Activated CD4-positive, alpha-beta T cell treated with anti-CD3 and anti-CD28 coated beads, Interleukin-2, amount 50 U/mL, for 48 hours (primary cell): ENCODE measurements around the gene IFT20.
"Not testable (repeated sequence)": the region's sequence is repeated elsewhere in the genome, so short reads cannot be mapped to it uniquely, and the experiment has no call there.

Experiments
- DNase-seq, 2 experiments: peaks; one replicate each; pipeline ENCODE4 v3.0.0-alpha.2; 2020

Gene IFT20

GRCh38 chr17:28363776-28364650 lies 28.7 kb upstream of the IFT20 start:
- no peak for DNase-seq

- DNase-seq = no peak
These were observed 27.9 kb upstream of the IFT20 start for GRCh38 chr17:28363186-28363585.

- DNase-seq = no peak
These were observed 22.6 kb upstream of the IFT20 start for GRCh38 chr17:28357901-28358197.

DNA sequence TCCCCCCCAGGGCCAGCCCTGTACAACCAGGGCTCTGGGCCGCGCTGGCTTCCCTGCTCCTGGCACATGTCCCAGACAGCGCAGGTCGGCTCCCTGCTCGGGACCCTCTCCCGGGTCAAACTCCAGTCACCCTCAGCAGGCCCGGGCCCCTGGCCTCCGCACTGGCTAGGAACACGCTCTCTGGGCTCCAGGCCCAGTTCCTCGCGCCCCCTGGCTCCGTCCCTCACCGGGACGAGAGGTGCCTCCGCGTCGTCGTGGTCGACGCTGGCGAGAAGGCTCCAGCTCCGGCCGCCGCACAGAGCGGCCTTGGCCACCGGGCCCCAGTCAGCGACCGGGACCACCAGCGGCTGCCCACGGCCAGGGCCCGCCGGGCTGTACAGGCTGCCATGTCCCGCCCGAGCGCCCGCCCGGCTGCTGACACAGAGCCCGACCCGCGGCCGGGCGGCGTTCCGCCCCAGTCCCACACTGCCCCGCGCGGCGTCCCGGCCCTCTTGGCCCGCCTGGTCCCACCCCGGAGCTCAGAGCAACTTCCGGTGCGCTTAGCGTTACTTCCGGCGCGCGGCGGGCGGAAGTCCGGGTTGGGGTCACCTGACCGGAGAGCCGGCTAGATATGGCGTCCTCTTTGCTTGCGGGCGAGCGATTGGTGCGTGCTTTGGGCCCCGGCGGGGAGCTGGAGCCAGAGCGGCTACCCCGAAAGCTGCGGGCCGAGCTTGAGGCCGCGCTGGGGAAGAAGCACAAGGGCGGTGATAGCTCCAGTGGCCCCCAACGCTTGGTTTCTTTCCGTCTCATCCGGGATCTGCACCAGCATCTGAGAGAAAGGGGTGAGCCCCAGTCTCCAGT lies 22.0 kb upstream of the IFT20 start, which contains the start of gene POLDIP2:
TSS of gene POLDIP2 (minus strand) at position 467 of the 840 bp plus-strand sequence. CDS start at position 388, 79 bp downstream.
- DNase-seq = peak; percentile 92 to 95

DNA sequence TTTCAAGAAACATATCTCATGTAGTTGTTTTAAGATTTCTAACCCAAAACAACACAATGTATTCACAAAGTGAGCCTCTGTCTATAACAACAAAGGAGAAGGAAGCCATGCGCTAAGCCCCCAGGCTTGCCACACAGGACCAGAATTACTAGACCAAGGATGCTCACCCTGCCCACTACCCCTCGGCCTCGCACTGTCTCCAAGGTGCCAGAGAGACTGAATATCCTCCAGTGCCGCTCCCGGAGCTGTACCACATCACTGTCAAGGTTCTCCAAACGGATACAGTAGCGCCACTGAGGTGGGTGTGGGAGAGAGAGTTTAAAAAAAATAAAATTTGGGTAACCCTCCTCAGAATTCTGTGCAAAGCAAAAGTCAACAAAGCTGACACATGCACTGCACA lies 15.0 kb upstream of the IFT20 start:
- no peak for DNase-seq

DNA sequence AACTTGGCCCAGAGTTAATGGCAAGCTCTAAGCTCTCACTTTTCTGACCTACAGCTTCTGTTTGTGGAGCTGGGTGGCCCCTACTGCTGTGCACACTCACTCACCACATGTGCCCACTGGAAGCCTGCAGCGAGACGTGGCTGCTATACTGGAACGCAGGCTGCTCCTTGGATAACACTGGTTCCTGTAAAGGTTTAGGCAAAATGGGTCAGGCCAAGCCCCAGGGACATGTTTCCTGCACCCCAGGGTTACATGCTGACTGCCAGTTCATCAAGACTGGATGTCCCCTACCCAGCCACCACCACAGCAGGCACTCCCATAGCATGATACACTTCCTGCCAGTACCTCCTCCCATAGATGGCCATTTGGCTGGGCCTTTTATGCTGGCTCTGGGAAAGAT lies 13.7 kb upstream of the IFT20 start:
- DNase-seq = no peak

DNA sequence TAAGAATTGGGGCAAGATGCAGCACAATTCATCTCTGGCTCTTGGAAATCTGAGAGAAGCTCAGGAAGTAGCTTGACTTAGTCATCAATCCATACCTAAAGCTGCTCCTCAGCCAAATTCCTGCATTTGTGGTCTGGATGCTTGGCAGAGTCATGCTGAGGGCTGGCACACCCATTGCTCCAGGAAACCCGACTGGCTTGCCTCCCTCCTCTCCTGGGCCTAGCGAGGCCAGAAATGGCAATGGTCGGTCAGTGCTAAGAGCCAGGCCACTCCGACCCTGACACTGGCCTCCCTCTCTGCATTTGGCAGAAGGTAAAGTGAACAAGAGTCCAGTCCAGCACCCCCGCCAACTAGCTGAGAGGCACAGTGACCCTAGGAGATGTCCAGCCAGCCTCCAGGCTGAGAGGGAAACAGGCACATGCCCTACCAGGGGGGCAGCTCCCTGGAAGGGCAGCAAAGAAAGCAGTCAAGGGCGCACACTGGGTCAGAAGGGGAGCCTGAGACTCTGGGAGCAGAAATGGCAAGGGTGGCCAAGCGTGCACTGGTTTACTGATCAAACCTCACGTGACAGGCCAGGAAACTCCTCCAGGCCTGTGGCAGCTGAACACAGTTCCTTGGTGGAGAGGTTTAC lies 12.1 kb upstream of the IFT20 start:
- no peak for DNase-seq

DNA sequence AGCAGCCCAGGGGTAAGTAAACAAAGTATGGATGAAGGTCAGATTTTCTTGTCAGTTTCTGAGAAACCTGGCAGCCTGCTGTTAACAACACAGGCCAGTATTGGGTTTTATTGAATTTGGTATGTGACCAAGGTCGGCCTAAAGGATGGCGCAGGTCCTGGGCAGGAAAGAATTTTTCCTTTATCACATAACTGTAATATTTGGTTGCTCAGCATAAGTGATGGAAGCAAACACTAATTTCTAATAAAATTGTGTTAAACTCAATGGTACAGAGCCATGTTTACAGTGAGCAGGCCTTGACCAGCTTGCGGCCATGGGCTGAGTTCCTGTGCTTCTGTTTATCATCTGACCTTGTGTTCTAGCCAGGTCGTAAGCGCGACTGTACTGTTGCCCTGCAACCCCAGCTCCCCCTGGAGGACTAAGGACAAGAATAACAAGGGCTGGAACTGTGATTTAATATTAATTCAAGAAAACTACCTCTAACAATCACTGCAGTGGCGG lies 11.5 kb upstream of the IFT20 start:
- DNase-seq = no peak

DNA sequence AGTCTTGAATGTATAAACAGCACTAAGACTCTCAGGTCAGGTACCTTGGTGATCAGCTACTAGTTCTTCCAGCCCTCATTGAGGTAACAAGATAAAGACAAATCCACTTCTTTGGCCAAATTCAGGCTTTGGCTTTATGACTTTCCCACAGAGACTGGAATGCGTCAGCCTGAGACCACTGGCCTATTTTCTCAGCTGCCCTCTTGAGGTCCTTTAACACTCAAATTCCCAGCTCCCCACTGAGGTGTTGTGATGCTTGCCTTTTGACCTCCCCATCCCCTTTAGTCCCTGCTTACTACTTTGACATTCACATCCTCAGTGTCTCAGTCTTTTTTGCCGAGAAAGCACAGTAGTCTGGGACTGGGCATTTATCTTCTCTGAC lies 10.9 kb upstream of the IFT20 start:
- no peak for DNase-seq

- no peak for DNase-seq
These were observed 10.3 kb upstream of the IFT20 start for GRCh38 chr17:28345419-28346198.

DNA sequence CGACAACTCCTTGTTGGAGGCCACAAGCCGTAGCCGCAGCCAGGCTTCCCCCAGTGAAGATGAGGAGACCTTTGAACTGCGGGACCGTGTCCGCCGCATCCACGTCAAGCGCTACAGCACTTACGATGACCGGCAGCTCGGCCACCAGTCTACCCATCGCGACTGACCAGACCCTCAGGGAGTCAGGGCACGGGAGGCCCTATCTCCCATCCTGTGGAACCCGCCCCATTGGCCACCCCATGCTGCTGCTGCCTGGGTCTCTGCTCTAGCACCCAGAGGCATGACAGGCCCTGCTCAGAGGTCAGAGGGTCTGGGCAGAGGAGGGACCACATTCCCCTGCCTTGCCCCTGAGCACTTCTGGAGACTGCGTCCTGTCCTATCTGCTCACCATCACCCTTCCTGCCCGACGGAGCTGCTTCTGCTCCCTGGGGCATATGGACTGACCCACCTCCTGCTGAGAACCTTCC lies 9.2 kb upstream of the IFT20 start:
- DNase-seq = no peak

DNA sequence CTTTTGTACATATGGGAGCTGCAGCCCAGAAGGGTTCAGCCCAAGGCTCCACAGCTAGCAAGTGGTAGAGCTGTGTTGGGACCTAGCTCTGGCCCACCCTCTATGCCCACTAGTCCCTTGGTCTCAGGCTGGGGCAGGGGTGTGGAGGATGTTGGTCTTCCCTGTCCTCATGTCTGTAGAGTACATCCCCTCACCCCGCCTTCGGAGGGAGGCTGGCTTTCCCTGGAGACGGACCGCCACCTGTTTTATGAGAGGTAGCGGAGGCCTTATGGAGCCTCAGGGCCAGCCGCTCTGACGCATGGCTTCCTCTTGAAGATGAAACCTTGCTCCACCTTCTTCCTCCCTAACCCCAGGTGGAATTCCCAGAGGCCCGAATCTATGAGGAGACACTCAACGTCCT lies 8.7 kb upstream of the IFT20 start:
- no peak for DNase-seq

DNA sequence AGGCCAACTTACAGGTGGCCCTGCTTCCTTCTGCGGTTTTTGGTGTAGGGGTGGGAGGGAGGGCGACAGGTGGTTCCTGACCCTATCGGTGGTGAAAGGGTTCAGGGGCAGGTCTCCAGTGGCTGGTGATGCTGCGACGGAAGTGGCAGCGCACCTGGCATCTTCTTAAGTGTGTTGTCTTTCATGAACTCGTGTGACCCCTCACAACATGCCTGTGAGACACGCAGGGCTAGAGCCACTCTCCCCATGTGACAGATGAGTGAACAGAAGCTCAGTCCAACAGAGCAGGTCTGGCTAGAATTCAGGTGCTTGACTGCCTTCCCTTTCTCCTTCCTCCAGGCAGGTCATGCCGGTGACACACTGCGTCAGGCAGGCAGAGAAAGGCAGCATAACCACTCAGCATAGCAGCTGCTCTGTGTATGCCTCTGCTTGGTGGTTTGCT lies 8.2 kb upstream of the IFT20 start:
- no peak for DNase-seq

DNA sequence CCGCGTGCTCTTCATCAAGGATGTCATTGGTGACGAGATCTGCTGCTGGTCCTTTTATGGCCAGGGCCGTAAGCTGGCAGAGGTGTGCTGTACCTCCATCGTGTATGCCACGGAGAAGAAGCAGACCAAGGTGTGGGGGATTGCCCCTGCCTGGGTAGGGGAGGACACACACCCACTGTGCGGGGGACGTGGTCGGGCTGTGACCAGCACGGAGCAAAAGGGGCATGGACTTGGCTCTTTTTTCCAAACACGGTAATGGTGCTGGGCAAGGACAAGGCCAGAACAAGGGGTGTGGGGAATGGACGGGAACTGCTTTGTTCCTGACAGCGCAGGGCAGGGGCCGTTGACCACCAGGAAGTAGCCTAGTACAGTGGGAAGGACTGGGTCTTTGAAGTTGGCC lies 7.0 kb upstream of the IFT20 start:
- DNase-seq = no peak

GRCh38 chr17:28341516-28341915 lies 6.2 kb upstream of the IFT20 start:
- no peak for DNase-seq

GRCh38 chr17:28340374-28340773 lies 5.1 kb upstream of the IFT20 start:
- DNase-seq = no peak

DNA sequence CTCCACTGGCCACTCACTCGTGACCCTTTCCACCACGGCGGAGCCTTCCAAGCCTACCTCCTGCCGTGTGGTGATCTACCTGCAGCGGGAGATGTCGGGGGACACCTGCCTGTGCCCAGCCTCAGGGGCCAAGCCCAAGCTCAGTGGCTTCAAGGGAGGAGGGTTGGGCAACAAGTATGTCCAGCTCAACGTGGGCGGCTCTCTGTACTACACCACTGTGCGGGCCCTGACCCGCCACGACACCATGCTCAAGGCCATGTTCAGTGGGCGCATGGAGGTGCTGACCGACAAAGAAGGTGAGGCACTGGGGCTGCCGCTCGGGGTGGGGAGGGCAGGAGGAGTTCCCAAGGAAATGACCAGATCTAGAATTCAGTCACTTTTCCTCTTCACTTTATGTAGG lies 4.2 kb upstream of the IFT20 start:
- no peak for DNase-seq

DNA sequence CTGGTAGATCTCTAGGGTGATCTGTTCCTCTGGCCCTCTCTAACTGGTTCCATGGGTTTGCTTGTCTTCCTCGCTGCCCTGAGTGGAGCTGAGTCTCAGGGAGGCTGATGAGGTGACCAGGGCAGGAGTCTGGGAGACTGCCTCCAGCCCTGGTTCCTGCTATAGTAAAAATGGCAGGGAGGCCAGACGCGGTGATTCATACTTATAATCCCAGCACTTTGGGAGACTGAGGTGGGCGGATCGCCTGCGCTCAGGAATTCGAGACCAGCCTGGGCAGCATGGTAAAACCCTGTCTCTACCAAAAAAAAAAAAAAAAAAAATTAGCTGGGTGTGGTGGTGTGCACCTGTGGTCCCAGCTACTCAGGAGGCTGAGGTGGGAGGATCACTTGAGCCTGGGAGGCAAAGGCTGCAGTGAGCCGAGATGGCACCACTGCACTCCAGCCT lies 3.5 kb upstream of the IFT20 start:
- not testable (repeated sequence) for DNase-seq

DNA sequence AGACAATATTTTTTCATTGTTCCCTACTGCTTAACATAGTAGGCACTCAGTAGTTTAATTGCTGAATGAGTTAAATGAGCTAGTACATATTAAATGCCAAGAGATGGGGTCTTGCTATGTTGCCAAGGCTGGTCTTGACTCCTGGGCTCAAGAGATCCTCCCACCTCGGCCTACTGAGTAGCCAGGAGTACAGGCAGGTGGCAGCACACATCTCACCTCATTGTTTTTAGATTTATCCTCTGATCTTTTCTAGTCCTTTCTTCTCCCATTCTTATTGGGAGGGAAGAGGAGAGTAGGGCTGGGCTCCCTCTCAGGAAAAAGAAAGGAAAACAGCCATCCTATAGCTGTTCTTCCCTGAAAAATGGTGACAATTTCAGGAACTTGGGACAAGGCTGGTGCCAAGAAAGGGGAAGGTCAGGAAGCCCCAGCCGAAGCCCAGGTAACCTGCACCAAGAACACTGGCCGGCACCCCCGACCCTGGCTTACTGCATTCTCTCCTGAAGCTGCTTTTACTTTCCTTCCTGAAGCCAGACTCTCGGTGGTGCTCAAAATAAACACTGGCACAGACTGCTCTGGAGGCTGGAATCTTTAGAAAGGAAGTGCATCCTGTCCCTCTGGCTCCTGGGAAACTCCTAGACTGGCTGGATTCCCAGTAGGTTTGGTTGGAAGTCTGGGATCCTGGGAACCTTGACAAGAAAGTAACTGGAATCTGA lies 2.9 kb upstream of the IFT20 start:
- DNase-seq = no peak

- peak in 1 of 2 experiments; percentile 33 for DNase-seq
These were observed 943 bp upstream of the IFT20 start for GRCh38 chr17:28335959-28336871.
